GM18520 (cell line): ENCODE results near the gene PSMD1.

Experiments
- ATAC-seq: cut with Tn5 transposase; IDR thresholded peaks from one replicate; pipeline ENCODE4 v1.9.1; 2021; ENCODE audit not compliant: unreplicated experiment

Gene PSMD1

DNA sequence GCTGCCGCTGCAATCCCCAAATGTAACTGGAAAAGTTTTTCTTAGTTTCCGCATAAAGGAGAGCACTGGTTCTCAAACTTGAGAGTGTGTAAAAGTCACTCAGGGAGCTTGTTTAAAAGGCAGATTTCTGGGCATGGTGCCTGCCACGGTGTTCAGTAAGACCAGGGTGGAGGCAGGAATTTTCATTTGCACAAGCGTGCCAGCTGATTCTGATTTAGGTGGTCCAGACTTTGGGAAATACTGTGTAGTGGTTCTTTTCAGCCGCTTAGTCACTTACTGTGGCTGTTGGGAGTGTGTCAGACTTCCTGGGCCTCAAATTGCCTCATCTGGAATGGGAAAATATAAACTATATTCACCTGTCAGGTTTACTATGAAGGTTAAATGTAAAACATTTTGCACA is 142.6 kb downstream of the PSMD1 start:
- no peak for ATAC-seq

DNA sequence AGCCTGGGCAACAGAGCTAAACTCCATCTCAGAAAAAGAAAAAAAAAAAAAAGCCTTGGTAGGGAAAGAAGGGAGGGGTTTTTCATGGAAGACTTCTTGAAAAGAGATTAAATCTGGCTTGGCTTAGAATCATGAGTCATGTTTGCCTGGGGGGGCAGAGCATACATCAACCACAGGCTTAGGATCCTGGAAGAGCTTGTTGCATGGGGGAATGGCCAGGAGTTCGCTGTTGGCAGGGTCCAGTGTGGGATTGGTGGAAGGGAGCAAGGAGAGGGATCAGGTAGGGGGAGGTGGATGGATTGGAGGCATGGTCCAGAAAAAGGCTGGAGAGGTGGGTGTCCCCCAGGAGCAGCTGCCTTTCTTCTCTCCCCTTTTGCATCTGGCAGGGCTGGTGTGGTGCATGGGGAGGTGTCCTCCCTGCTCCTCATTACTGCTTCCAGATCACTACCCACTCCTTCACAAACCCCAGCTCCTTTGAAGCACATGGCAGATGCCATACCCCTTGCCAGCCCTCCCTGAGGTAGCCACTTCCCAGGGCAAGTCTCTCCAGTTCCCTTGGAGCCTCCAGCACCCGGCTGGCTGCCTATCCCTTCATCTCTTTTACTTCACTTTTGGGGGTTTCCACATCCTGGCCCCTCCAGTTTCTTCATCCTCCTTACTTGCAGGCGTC is 144.3 kb downstream of the PSMD1 start:
- no peak for ATAC-seq

DNA sequence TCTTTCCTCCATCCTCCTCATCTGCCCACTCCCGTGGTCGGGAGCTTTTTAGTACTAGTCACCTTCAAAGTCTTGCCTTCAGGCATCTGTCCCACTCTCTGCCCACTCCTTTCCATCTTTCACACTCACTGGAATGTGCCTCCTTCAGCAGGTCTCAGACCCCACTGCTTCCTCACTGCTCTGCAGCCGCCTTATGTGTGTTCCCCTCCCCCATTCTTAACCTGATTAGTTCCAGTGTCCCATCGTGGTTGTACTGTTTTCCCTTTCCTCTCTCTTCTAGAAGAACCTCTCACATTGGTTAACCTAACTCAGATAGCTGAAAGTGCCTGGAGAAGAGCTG is 144.8 kb downstream of the PSMD1 start:
- no peak for ATAC-seq

DNA sequence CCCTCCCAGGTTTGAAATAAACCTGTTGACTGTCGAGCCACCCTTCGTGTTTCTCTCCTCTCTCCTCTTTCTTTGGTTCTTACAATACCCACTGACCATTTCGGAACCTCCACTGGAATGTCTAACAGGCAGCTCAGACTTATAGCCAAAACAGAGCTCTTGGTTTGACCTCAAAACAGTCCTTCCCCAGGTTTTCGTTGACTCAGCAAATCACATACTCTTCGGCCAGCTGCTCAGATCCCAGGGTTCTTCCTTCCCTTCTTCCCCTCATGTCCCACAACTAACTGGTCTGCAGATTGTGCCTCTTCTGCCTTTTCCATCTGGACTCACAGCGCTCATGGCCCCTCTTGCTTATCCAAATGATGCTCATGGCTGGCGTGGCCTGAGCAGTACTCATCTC is 146.4 kb downstream of the PSMD1 start:
- ATAC-seq: no peak

DNA sequence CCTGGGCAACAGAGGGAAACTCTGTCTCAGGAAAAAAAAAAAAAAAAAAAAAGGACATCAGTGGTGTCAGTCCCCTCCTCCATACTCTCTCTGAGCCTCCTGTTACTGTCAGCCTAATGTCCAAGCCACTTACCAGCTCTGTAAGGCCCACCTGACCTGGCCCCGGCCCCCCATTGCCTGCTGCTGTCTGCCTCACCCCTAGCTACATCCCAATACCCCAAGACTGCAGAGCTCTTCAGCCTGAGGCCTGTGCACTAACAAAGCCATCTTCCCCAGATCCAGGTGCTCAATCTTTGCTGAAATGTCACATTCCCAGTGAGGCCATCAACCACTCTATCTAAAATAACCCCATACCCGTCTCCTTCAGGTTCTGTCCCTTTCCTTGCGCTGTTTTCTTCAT is 147.5 kb downstream of the PSMD1 start:
- no peak for ATAC-seq

DNA sequence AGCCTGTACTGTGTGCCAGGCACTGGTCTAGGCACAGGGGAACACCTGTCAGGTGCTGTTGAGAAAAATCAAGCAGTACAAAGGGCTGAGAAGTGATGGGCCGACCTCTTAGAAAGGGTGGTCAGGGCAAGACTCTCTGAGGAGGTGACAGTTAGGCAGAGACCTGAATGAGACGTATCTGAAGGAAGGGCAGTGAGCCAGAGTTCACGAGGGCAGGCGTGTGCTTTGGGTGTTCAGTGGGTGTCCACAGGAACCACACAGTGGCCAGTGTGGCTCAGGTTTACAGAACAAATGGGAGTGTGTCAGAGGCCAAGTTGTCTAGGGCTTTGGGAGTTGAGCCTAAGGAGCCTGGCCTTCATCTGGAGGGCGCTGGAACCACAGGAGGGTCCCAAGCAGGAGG is 147.9 kb downstream of the PSMD1 start:
- ATAC-seq: no peak

DNA sequence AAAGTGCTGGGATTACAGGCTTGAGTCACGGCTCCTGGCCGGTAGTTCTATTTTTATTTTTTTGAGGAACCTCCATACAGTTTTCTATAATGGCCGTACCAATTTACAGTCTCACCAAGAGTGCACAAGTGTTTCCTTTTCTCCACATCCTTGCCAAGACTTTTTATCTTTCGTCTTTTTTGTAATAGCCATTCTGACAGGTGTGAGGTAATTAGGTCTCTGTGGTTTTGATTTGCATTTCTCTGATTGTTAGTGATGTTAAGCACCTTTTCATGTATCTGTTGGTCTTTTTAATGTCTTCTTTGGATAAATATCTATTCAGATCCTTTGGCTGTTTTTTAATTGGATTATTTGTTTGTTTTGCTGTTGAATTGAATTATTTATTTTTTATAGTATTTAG is 151.1 kb downstream of the PSMD1 start:
- ATAC-seq: no peak

DNA sequence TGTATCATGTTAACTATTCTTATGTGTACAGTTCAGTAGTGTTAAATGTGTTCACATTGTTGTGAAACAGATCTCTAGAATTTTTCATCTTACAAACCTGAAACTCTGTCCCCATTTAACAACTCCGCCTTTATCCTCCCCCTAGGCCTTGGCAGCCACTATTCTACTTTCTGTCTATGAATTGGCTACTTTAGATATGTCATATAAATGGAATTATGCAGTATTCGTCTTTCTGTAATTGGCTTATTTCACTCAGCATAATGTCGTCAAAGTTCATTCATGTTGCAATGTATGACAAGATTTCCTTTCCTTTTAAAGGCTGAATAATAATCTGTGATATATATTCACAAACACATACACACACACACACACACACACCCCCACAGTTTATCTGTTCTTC is 154.1 kb downstream of the PSMD1 start:
- no peak for ATAC-seq

DNA sequence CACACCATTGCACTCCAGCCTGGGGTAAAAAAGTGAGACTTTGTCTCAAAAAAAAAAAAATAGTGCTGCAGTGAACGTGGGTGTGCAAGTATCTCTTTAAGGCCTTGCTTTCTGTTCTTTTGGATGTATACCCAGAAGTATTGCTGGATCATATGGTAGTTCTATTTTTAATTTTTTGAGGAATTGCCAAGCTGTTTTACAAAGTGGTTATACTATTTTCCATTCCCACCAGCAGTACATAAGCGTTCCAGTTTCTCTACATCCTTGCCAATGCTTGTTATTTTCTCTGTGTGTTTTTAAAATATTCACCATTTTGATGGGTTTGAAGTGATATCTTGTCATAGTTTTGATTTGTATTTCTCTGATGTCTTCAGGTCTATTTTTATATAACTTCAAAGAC is 154.8 kb downstream of the PSMD1 start:
- no peak for ATAC-seq

DNA sequence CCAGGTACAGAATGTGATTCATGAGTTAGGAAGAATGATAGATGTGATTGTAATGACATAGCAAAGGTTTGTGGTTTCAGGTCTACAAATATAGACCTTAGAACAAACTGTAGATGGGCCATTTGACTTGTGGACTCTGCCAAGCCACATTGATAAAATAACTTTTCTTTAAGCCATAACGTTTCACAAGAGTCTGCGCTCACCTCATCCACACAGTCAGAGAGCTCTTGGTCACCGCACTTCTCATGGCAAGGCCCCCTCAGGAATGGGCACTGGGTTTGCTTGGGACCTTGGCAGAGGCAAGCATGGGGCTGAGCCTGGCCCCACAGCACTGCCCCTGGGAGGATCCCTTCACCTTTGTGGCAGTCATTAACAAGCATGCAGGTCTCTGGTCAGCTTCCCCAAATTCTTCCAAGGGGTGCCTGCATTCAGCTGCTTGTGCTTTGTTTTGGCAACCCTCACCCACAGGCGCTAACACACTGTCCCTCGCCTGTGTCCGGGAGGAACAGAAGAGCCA is 155.7 kb downstream of the PSMD1 start:
- ATAC-seq: no peak

DNA sequence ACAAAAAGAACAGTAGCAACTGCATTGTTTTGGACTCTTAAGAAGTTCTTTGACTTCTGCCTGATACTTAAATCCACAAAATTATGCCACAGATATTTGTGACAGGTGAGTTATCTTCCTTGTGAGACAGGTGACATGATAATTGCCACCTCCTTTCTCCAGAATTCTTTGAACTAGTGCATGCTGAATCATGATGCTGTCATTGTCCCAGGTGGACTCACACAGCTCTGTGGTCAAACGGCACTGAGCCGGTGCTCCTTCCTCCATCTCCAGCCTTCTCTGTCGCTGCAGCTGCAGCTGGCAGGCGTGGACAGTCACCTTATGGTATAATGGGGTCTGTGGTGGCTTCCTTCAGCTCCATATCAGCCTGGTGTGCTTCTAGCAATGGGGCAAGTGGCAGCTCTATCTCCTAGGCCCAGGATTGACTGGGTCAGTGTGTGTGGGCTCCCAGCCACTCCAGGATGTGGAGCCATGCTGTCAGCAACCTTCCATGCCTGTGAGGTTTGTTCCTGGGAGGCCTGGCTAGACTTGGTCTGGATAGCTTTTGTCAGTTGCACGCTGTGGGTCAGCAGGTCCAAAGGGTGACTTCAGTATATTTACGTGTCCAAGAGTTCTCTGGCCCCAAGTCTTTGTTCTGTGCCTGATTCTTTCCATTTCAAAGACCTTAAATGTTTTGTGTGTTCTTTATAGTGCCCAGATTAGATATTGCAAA is 157.4 kb downstream of the PSMD1 start:
- ATAC-seq: no peak

DNA sequence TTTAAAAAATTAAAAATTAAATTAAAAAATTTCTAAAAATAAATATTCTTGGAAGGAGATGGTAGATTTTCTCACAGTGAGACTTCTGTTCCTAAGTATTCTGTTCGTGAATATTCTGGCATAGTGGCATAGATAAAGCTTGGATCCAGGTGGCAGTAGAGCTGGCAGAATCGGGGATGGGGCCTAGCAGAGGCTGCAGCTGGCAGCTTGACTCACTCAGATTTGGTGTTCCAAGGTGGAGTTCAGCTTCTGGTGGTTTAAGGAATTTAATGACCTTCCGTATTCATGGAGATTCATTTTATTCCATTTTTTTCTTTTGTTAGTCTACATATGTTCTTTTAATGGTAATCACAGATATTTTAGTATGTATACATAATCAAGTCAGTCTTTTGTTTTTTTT is 161.7 kb downstream of the PSMD1 start:
- no peak for ATAC-seq

DNA sequence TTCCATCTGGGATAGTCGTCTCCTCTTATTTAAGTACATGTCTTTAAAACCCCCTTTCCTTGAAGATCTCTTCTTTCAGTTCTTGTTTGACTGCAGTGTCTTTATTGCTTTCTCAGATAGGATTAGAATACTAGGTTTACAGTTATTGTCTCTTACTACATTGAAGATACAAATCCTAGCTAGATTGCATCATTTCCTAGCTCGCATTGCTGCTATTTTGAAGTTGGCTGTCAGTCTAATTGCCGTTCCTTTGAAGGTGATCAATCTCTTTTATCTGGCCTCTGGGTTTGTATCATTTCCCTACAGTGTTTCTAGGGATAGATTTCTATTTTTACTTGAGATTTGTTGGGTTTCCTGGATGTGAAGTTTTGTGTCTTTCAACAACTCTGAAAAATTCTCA is 162.6 kb downstream of the PSMD1 start:
- no peak for ATAC-seq

DNA sequence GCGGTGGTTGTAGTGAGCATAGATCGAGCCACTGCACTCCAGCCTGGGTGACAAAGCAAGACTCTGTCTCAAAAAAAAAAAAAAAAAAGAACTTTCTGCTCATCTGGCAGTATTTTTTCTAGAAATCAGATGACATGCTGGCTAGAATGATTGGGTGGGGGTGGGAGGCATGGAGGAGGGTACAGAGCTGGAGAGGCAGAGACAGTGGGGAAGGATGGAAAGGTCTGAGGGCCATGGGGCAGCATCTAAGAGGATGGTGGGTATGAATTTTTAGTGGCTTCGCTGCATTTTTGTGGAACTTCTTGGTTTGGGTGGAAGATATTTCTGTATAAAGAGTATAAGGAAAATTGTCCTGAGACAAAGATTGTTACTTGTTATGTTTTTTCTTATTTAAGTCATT is 165.1 kb downstream of the PSMD1 start:
- no peak for ATAC-seq
